Astrocyte (in vitro differentiated cells and primary cell): ENCODE results near the gene PDIA5. TPM values are rescaled to one million over a fixed set of nuclear protein-coding genes. Genes with fewer than 3 reads are reported as not detected.
A peak's percentile ranks its signal among the peaks of the same experiment; 100 is the strongest.

Experiments used
- DNase-seq: peaks from one replicate; pipeline ENCODE4 v3.0.0-alpha.2; 2010; ENCODE audit warnings: low read depth
- FAIRE-seq: peaks from 2 replicates; lab custom pipeline; 2011; peaks lifted over from hg19 to GRCh38; lab: Jason Lieb, UNC
- H2AFZ ChIP-seq: 2 replicates; pipeline ENCODE4 v1.6.0; 2012; ENCODE audit warnings: low read depth, low read length, inconsistent platforms
- H3K27ac ChIP-seq: 2 replicates; pipeline ENCODE4 v1.5.1; 2011; ENCODE audit warnings: low read depth, low read length, inconsistent platforms
- H3K27me3 ChIP-seq: 2 replicates; pipeline ENCODE4 v1.6.0; 2011; ENCODE audit warnings: low read length, inconsistent platforms; ENCODE audit not compliant: insufficient read depth
- H3K36me3 ChIP-seq: 2 replicates; pipeline ENCODE4 v1.5.1; 2011; ENCODE audit warnings: low read length, inconsistent platforms; ENCODE audit not compliant: insufficient read depth
- H3K4me1 ChIP-seq: 2 replicates; pipeline ENCODE4 v1.5.1; 2011; ENCODE audit warnings: low read length, inconsistent platforms; ENCODE audit not compliant: insufficient read depth
- H3K4me2 ChIP-seq: 2 replicates; pipeline ENCODE4 v1.6.0; 2012; ENCODE audit warnings: low read length, inconsistent platforms
- H3K4me3 ChIP-seq: 2 replicates; pipeline ENCODE4 v1.5.1; 2011; ENCODE audit warnings: low read depth, mild to moderate bottlenecking, low read length, inconsistent platforms; ENCODE audit not compliant: insufficient read depth
- H3K79me2 ChIP-seq: 2 replicates; pipeline ENCODE4 v1.6.0; 2012; ENCODE audit warnings: mild to moderate bottlenecking, low read length, inconsistent platforms; ENCODE audit not compliant: insufficient read depth
- H3K9ac ChIP-seq: 2 replicates; pipeline ENCODE4 v1.6.0; 2012; ENCODE audit warnings: mild to moderate bottlenecking, low read length, inconsistent platforms
- H3K9me3 ChIP-seq: 2 replicates; pipeline ENCODE4 v1.5.1; 2012; ENCODE audit warnings: low read depth, mild to moderate bottlenecking, low read length, inconsistent platforms; ENCODE audit not compliant: insufficient read depth
- H4K20me1 ChIP-seq: 2 replicates; pipeline ENCODE4 v1.6.0; 2012; ENCODE audit warnings: low read length, inconsistent platforms; ENCODE audit not compliant: insufficient read depth
- H3K27ac Mint-ChIP-seq: one replicate; pipeline ENCODE4 v1.8.0; 2021; ENCODE audit warnings: mild to moderate bottlenecking, mixed read lengths; ENCODE audit not compliant: unreplicated experiment
- H3K27me3 Mint-ChIP-seq: one replicate; pipeline ENCODE4 v1.8.0; 2021; ENCODE audit warnings: low read depth, mixed read lengths; ENCODE audit not compliant: unreplicated experiment
- H3K36me3 Mint-ChIP-seq: one replicate; pipeline ENCODE4 v1.8.0; 2021; ENCODE audit warnings: low read depth, mixed read lengths; ENCODE audit not compliant: unreplicated experiment
- H3K4me1 Mint-ChIP-seq: one replicate; pipeline ENCODE4 v1.8.0; 2021; ENCODE audit warnings: low read depth, mixed read lengths; ENCODE audit not compliant: unreplicated experiment
- H3K4me3 Mint-ChIP-seq: one replicate; pipeline ENCODE4 v1.8.0; 2021; ENCODE audit warnings: mild to moderate bottlenecking, moderate library complexity, mixed read lengths; ENCODE audit not compliant: unreplicated experiment
- H3K9me3 Mint-ChIP-seq: one replicate; pipeline ENCODE4 v1.8.0; 2021; ENCODE audit warnings: mild to moderate bottlenecking, mixed read lengths; ENCODE audit not compliant: unreplicated experiment
- CTCF ChIP-seq: IDR thresholded peaks from 2 replicates; pipeline ENCODE4 v1.5.1; 2011; ENCODE audit warnings: low read depth, mild to moderate bottlenecking, inconsistent platforms, low read length, moderate library complexity; ENCODE audit not compliant: insufficient read depth
- EZH2 ChIP-seq: IDR thresholded peaks from 2 replicates; pipeline ENCODE4 v1.6.1; 2012; ENCODE audit warnings: mild to moderate bottlenecking, low read length, inconsistent platforms; ENCODE audit not compliant: insufficient read depth
- total RNA-seq: library from RNA; stranded (reverse); gene quantifications from 2 replicates; pipeline ENCODE4 v1.2.1, GENCODE V29; 2021

Gene PDIA5
- total RNA-seq, 1 donor from 2014 or later: 77.5 TPM

DNA sequence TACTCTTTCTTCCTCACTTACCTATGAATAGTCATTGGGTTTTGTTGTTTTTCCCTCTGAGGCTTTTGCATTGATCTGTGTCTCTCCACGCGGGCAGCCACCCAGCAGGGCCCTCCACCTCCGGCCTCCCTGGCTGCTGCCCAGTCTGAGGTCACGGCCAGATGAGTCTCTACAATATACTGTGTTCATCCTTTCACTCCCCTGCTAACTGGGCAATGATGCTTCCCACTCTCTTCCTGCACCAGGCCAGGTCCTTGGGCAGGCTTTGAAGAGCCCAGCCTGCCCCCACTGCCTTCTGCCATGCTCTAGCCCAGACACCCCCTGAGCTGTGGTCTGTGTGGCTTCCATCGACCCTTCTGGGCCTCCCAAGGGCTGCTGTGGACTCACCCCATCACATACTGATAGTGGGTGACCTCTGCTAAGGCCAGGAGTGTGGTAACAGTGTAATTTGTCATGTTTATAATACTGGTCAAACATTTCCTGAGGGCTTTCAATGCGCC lies 18.0 kb downstream of the PDIA5 start:
- Histone ChIP-seq H3K4me3 (no peak overlapping the region), H3K4me2 (peak overlapping the region; percentile 42), H3K4me1 (peaks cover 42% of the 10 kb centered on the region), H3K79me2 (peaks cover 99% of the 10 kb centered on the region), H4K20me1 (peaks cover 100% of the 10 kb centered on the region), H3K9ac (no peak overlapping the region), H3K27me3 (peaks cover 14% of the 10 kb centered on the region), H3K9me3 (no peaks in the 10 kb centered on the region), H2AFZ (no peak overlapping the region), H3K36me3 (no peaks in the 10 kb centered on the region), H3K27ac (no peak overlapping the region)
- peak overlapping the region; percentile 25 for H3K4me3 Mint-ChIP-seq
- no peaks in the 10 kb centered on the region for H3K9me3 Mint-ChIP-seq
- peaks cover 9% of the 10 kb centered on the region for H3K36me3 Mint-ChIP-seq
- no peak for FAIRE-seq
- DNase-seq: no peak
- peaks cover 82% of the 10 kb centered on the region for H3K4me1 Mint-ChIP-seq
- no peaks in the 10 kb centered on the region for H3K27me3 Mint-ChIP-seq
- no peak overlapping the region for H3K27ac Mint-ChIP-seq
- no peak for TF ChIP-seq EZH2
- no peak for TF ChIP-seq CTCF

DNA sequence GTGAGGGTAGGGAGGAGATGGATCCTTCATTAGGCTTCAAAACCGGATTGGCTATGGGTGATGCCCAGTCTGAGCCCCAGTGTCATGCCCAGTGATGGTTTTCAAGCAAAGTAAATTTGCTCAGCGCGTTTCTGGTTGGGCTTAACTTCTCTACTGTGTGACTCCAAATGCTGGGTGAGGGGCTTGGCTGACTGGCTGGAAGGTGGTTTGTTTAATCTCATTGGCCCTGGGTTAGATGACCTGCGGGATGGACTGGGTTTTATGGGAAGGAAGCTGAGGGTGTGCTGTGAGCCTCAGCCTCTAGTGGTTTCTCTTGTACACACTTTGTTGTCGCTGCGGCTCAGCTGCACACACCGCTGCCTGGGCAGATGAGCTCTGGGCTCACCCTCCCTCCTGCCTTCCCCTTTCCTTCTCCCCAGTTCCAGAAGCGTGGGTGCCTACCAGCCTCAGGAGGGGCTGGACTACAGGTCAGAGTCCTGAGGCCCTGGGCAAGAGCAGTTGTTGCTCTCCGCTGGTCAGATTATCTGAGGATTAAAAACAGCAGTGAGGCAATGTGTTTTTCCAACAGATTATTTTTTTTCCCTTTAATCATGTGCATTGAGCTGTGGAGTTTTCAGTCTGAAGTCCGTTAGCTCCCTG lies 18.6 kb downstream of the PDIA5 start:
- DNase-seq (no peak), FAIRE-seq (no peak)
- Histone ChIP-seq H3K9me3 (no peaks in the 10 kb centered on the region), H2AFZ (no peak overlapping the region), H4K20me1 (peaks cover 100% of the 10 kb centered on the region), H3K27ac (no peak overlapping the region), H3K4me1 (peaks cover 38% of the 10 kb centered on the region), H3K4me3 (no peak overlapping the region), H3K27me3 (peaks cover 14% of the 10 kb centered on the region), H3K9ac (no peak overlapping the region), H3K79me2 (peaks cover 98% of the 10 kb centered on the region), H3K4me2 (peak overlapping the region; percentile 42), H3K36me3 (no peaks in the 10 kb centered on the region)
- H3K4me1 Mint-ChIP-seq: peaks cover 77% of the 10 kb centered on the region
- no peak for TF ChIP-seq EZH2
- TF ChIP-seq CTCF: no peak
- no peaks in the 10 kb centered on the region for H3K9me3 Mint-ChIP-seq
- no peaks in the 10 kb centered on the region for H3K27me3 Mint-ChIP-seq
- peak overlapping the region; percentile 58 for H3K27ac Mint-ChIP-seq
- H3K36me3 Mint-ChIP-seq: peaks cover 9% of the 10 kb centered on the region
- no peak overlapping the region for H3K4me3 Mint-ChIP-seq

- peak overlapping the region; percentile 58 for H3K27ac Mint-ChIP-seq
- Histone ChIP-seq H3K4me3 (no peak overlapping the region), H2AFZ (no peak overlapping the region), H3K27ac (no peak overlapping the region), H3K9ac (no peak overlapping the region), H3K9me3 (no peaks in the 10 kb centered on the region), H3K4me1 (peaks cover 38% of the 10 kb centered on the region), H4K20me1 (peaks cover 100% of the 10 kb centered on the region), H3K36me3 (no peaks in the 10 kb centered on the region), H3K79me2 (peaks cover 95% of the 10 kb centered on the region), H3K27me3 (peaks cover 14% of the 10 kb centered on the region), H3K4me2 (no peak overlapping the region)
- H3K4me1 Mint-ChIP-seq: peaks cover 76% of the 10 kb centered on the region
- peaks cover 12% of the 10 kb centered on the region for H3K36me3 Mint-ChIP-seq
- H3K4me3 Mint-ChIP-seq: no peak overlapping the region
- DNase-seq (no peak), FAIRE-seq (no peak)
- TF ChIP-seq EZH2 (no peak), CTCF (no peak)
- H3K9me3 Mint-ChIP-seq: no peaks in the 10 kb centered on the region
- H3K27me3 Mint-ChIP-seq: no peaks in the 10 kb centered on the region
Measured at GRCh38 chr3:123085932-123086627, 19.3 kb downstream of the PDIA5 start.
